HepG2 (cell line): ENCODE data around the gene LGI1. TPM values are rescaled to one million over a fixed set of nuclear protein-coding genes. Genes with fewer than 3 reads are reported as not detected.

Source experiments
- ATAC-seq: fragments of 200-7000 bp; cut with Tn5 transposase; 3 replicates; pipeline ENCODE4 v1.9.1; 2020; ENCODE audit warnings: mild to moderate bottlenecking, moderate library complexity
- BruUV-seq: library from RNA; stranded (reverse); fragments of 400-500 nt; replicated peaks from 2 replicates; lab custom pipeline; 2021; lab: Mats Ljungman, UMichigan
- CTCF ChIA-PET: fragments of 300-600 bp; formaldehyde crosslinking; extraction: SDS; loops from one replicate; lab custom pipeline; 2021; ENCODE audit warnings: low total read pairs, inconsistent platforms, low intra/inter-chr PET ratio; lab: Yijun Ruan, JAX
- POLR2A ChIA-PET: fragments of 350-600 bp; sonication (Branson Sonifier 250); formaldehyde crosslinking; loops from one replicate; lab custom pipeline; 2020; ENCODE audit warnings: antibody characterized with exemption, inconsistent platforms; lab: Yijun Ruan, JAX
- DNase-seq: peaks from one replicate; pipeline ENCODE4 v3.0.0-alpha.2; 2015; ENCODE audit warnings: low spot score
- FAIRE-seq: peaks from 3 replicates; lab custom pipeline; 2011; peaks lifted over from hg19 to GRCh38; lab: Jason Lieb, UNC
- H2AFZ ChIP-seq: one replicate; pipeline ENCODE4 v1.6.1; 2011; ENCODE audit warnings: low read length, inconsistent platforms
- H3K27ac ChIP-seq: fragments of 300-600 bp; 3 replicates; pipeline ENCODE4 v1.8.0; 2011; ENCODE audit warnings: mixed run types, mild to moderate bottlenecking, mixed read lengths, low read length, inconsistent platforms; ENCODE audit not compliant: insufficient read depth; ENCODE audit errors: extremely low read length
- H3K27me3 ChIP-seq, 2 experiments: fragments of 200-600 bp in 1 of 2; 2 replicates in 1 of 2; 3 replicates in 1 of 2; pipeline versions ENCODE4 v1.6.0 to v1.8.0; 2011; ENCODE audit warnings: low read length in 2 of 2, mild to moderate bottlenecking in 2 of 2, moderate library complexity in 2 of 2, inconsistent platforms in 1 of 2; ENCODE audit not compliant: insufficient read depth in 2 of 2, control insufficient read depth in 1 of 2
- H3K36me3 ChIP-seq, 2 experiments: fragments of 200-600 bp in 1 of 2; replicated peaks in 1 of 2; 2 replicates in 1 of 2; 3 replicates in 1 of 2; pipeline versions ENCODE4 v1.5.1 to v1.8.0; 2011; ENCODE audit warnings: low read length in 2 of 2, inconsistent platforms in 1 of 2; ENCODE audit not compliant: insufficient read depth in 2 of 2, control insufficient read depth in 1 of 2
- H3K4me1 ChIP-seq: 2 replicates; pipeline ENCODE4 v1.5.1; 2012; ENCODE audit warnings: low read length, inconsistent platforms; ENCODE audit not compliant: insufficient read depth
- H3K4me2 ChIP-seq: 2 replicates; pipeline ENCODE4 v1.6.0; 2011; ENCODE audit warnings: low read depth, low read length, inconsistent platforms
- H3K4me3 ChIP-seq, 3 experiments: fragments of 200-600 bp in 1 of 3; sonication (generic), shearing (Covaris generic) in 1 of 3; replicated peaks in 1 of 3; 2 replicates each; pipeline ENCODE4 v1.5.1; 2011 to 2016; ENCODE audit warnings: low read length in 3 of 3, inconsistent platforms in 2 of 3, low read depth in 2 of 3, mild to moderate bottlenecking in 2 of 3, control low read depth in 1 of 3, mixed read lengths in 1 of 3; ENCODE audit not compliant: insufficient read depth in 1 of 3
- H3K79me2 ChIP-seq: one replicate; pipeline ENCODE4 v1.6.1; 2011; ENCODE audit warnings: low read length, inconsistent platforms; ENCODE audit not compliant: insufficient read depth
- H3K9ac ChIP-seq: 2 replicates; pipeline ENCODE4 v1.6.0; 2011; ENCODE audit warnings: mild to moderate bottlenecking, low read depth, low read length, inconsistent platforms; ENCODE audit not compliant: insufficient read depth
- H3K9me3 ChIP-seq: 2 replicates; pipeline ENCODE4 v1.5.1; 2012; ENCODE audit warnings: mild to moderate bottlenecking, low read length
- H4K20me1 ChIP-seq: 2 replicates; pipeline ENCODE4 v1.6.0; 2011; ENCODE audit warnings: inconsistent platforms, mild to moderate bottlenecking, low read length, moderate library complexity; ENCODE audit not compliant: insufficient read depth
- HMGA1 ChIP-seq: sonication (generic); formaldehyde crosslinking; conservative IDR thresholded peaks from 2 replicates; pipeline ENCODE4 v1.4.0; 2020; ENCODE audit warnings: missing genetic modification reagents
- MED1 ChIP-seq: sonication (generic); formaldehyde crosslinking; IDR thresholded peaks from 2 replicates; pipeline ENCODE4 v1.4.0; 2020; ENCODE audit warnings: missing genetic modification reagents
- MTA1 ChIP-seq: sonication (generic); formaldehyde crosslinking; IDR thresholded peaks from 2 replicates; pipeline ENCODE4 v1.4.0; 2020; ENCODE audit warnings: missing genetic modification reagents, mild to moderate bottlenecking, borderline replicate concordance
- PHF20 ChIP-seq: sonication (generic); formaldehyde crosslinking; IDR thresholded peaks from 2 replicates; pipeline ENCODE4 v1.5.0; 2020; ENCODE audit warnings: mild to moderate bottlenecking, missing genetic modification reagents
- SIN3B ChIP-seq: fragments of 150-350 bp; IDR thresholded peaks from 2 replicates; pipeline ENCODE4 v1.6.1; 2014; ENCODE audit warnings: low read length
- SOX13 ChIP-seq, 3 experiments: fragments of 450-650 bp in 1 of 3; sonication (generic) in 1 of 3; formaldehyde crosslinking in 1 of 3; IDR thresholded peaks in 2 of 3; conservative IDR thresholded peaks in 1 of 3; 2 replicates each; pipeline versions ENCODE4 v1.5.0 to v1.6.1; 2016 to 2020; ENCODE audit warnings: antibody characterized with exemption in 1 of 3, mild to moderate bottlenecking in 1 of 3, missing compliant biosample characterization in 1 of 3, missing genetic modification reagents in 1 of 3, moderate library complexity in 1 of 3
- SRSF1 ChIP-seq: fragments of 200-400 bp; formaldehyde crosslinking; optimal IDR thresholded peaks from 2 replicates; pipeline ENCODE3; 2017; ENCODE audit warnings: mild to moderate bottlenecking, low read depth, low read length, moderate library complexity
- TCF7 ChIP-seq: sonication (generic); IDR thresholded peaks from 2 replicates; pipeline ENCODE4 v1.6.1; 2016; ENCODE audit warnings: antibody characterized with exemption, low read depth
- TRIM24 ChIP-seq: sonication (generic); formaldehyde crosslinking; IDR thresholded peaks from 2 replicates; pipeline ENCODE4 v1.8.0; 2022; ENCODE audit warnings: mild to moderate bottlenecking, missing genetic modification reagents
- ZBTB37 ChIP-seq: sonication (generic); formaldehyde crosslinking; IDR thresholded peaks from 2 replicates; pipeline ENCODE4 v1.4.0; 2020; ENCODE audit warnings: mild to moderate bottlenecking, missing genetic modification reagents
- ZBTB42 ChIP-seq: sonication (generic); formaldehyde crosslinking; IDR thresholded peaks from 2 replicates; pipeline ENCODE4 v1.5.0; 2020; ENCODE audit warnings: mild to moderate bottlenecking, missing genetic modification reagents
- ZFP36L1 ChIP-seq: sonication (generic); formaldehyde crosslinking; IDR thresholded peaks from 2 replicates; pipeline ENCODE4 v1.8.0; 2022; ENCODE audit warnings: mild to moderate bottlenecking, missing genetic modification reagents, moderate library complexity
- ZFP37 ChIP-seq: sonication (generic); formaldehyde crosslinking; IDR thresholded peaks from 2 replicates; pipeline ENCODE4 v1.4.0; 2020; ENCODE audit warnings: missing genetic modification reagents, borderline replicate concordance
- ZNF24 ChIP-seq: fragments of 450-650 bp; IDR thresholded peaks from 2 replicates; pipeline ENCODE4 v1.6.1; 2017; ENCODE audit warnings: antibody characterized with exemption, mild to moderate bottlenecking
- ZNF607 ChIP-seq: sonication (generic); formaldehyde crosslinking; IDR thresholded peaks from 2 replicates; pipeline ENCODE4 v1.5.1; 2020; ENCODE audit warnings: missing genetic modification reagents, mild to moderate bottlenecking, borderline replicate concordance
- ZNF749 ChIP-seq: sonication (generic); formaldehyde crosslinking; IDR thresholded peaks from 2 replicates; pipeline ENCODE4 v1.8.0; 2022; ENCODE audit warnings: mild to moderate bottlenecking, missing genetic modification reagents, moderate library complexity, borderline replicate concordance
- ZNF788 ChIP-seq: sonication (generic); formaldehyde crosslinking; IDR thresholded peaks from 2 replicates; pipeline ENCODE4 v1.5.0; 2020; ENCODE audit warnings: mild to moderate bottlenecking, missing genetic modification reagents, borderline replicate concordance
- WGBS: methylation state at CpG from one replicate; pipeline ENCODE4 v1.1.6; 2017; ENCODE audit warnings: low lambda C conversion rate; 5-methylcytosine and 5-hydroxymethylcytosine counted together
- in situ Hi-C: cut with HindIII; loops from 2 replicates; pipeline ENCODE4 v1.10.0; 2017; ENCODE audit warnings: low pct_unique_long_range_greater_than_20kb; ENCODE audit not compliant: extremely low pct_ligation_motif_present
- intact Hi-C: fragments of 100-400 bp; cut with micrococcal nuclease; formaldehyde crosslinking; loops from one replicate; pipeline ENCODE4 v1.10.0; 2022; ENCODE audit not compliant: unreplicated experiment
- polyA plus RNA-seq, 8 experiments: library from polyadenylated mRNA; depleted of rRNA in 3 of 8; stranded (reverse) in 7 of 8; unstranded in 1 of 8; fragments of >200 nt; fragmentation: Illumina TruSeq in 4 of 8; extraction: Trizol in 4 of 8; gene quantifications; 2 replicates each; pipeline versions ENCODE4 v1.2.1 to v1.2.3, GENCODE V29; 2011 to 2016; ENCODE audit warnings: low read depth in 4 of 8, missing spikeins in 1 of 8, mixed read lengths in 1 of 8; ENCODE audit not compliant: insufficient read depth in 1 of 8
- total RNA-seq, 5 experiments: library from RNA; depleted of rRNA; stranded (reverse); fragments of >200 nt; fragmentation: Illumina TruSeq; extraction: Trizol; gene quantifications; 2 replicates each; pipeline ENCODE4 v1.2.3, GENCODE V29; 2016; ENCODE audit warnings: low read depth in 1 of 5
- TF ChIP-seq, protein P1 (sequence below): sonication (generic); formaldehyde crosslinking; IDR thresholded peaks from 2 replicates; pipeline ENCODE4 v1.5.1; 2020; ENCODE audit warnings: missing genetic modification reagents, mild to moderate bottlenecking, borderline replicate concordance

The LGI1 gene
- total and polyA plus RNA-seq, 2 of the 13 experiments (the other 11 are each of a cell fraction or from before 2014, with no cell fraction given), result not detected

GRCh38 chr10:93718937-93719725 lies 38.6 kb upstream of the LGI1 start:
- no peak for FAIRE-seq
- POLR2A ChIA-PET, result no interaction called here
- H3K27me3 ChIP-seq, result no peaks in the 10 kb centered on the region
- ATAC-seq, result peak; percentile 81
- no peaks in the 10 kb centered on the region for H3K4me1 ChIP-seq
- TF ChIP-seq SOX13 (IDR thresholded peaks at IDR 0.05) (no peak), SOX13 (CRISPR knock-in tag; conservative IDR thresholded peaks at IDR 0.05 in 1 of 2, IDR thresholded peaks at IDR 0.05 in 1 of 2) (no peak), SIN3B (no peak), ZBTB37 (no peak), ZNF749 (CRISPR knock-in tag) (no peak), ZNF24 (no peak), MED1 (CRISPR knock-in tag) (no peak), ZFP36L1 (CRISPR knock-in tag) (no peak), TCF7 (no peak), TRIM24 (CRISPR knock-in tag) (no peak), ZNF607 (CRISPR knock-in tag) (no peak), HMGA1 (CRISPR knock-in tag) (no peak), ZNF788 (CRISPR knock-in tag) (no peak), SRSF1 (no peak), ZFP37 (no peak), PHF20 (CRISPR knock-in tag) (no peak), MTA1 (CRISPR knock-in tag) (no peak), ZBTB42 (CRISPR knock-in tag) (no peak)
- TF ChIP-seq, protein P1, sequence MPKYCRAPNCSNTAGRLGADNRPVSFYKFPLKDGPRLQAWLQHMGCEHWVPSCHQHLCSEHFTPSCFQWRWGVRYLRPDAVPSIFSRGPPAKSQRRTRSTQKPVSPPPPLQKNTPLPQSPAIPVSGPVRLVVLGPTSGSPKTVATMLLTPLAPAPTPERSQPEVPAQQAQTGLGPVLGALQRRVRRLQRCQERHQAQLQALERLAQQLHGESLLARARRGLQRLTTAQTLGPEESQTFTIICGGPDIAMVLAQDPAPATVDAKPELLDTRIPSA (CRISPR knock-in tag), result no peak
- H3K36me3 ChIP-seq, result no peaks in the 10 kb centered on the region
- no peaks in the 10 kb centered on the region for H3K9me3 ChIP-seq
- no peak overlapping the region for H3K9ac ChIP-seq
- intact Hi-C loops, result no loop called here
- DNase-seq, result no peak
- in situ Hi-C loops, result no loop called here
- no peaks in the 10 kb centered on the region for H3K79me2 ChIP-seq
- CTCF ChIA-PET, result no interaction called here
- H4K20me1 ChIP-seq, result no peaks in the 10 kb centered on the region
- no peak overlapping the region for H3K27ac ChIP-seq
- H3K4me2 ChIP-seq, result no peak overlapping the region
- WGBS, result 3% methylated on average over 8 of the region's 8 CpGs
- no TSS peak for BruUV-seq
- H2AFZ ChIP-seq, result peak overlapping the region; percentile 47
- H3K4me3 ChIP-seq, result no peak overlapping the region
